Neuronal stem cell (in vitro differentiated cells): ENCODE results near the gene NKX2-2.

Experiments
- DNase-seq: peaks from one replicate; pipeline ENCODE4 v3.0.0-alpha.2; 2013; ENCODE audit warnings: low spot score
- H2AFZ ChIP-seq: one replicate; pipeline ENCODE4 v1.6.1; 2013; ENCODE audit warnings: mild to moderate bottlenecking, low read length, inconsistent platforms
- H2AK5ac ChIP-seq: 2 replicates; pipeline ENCODE4 v1.6.1; 2013; ENCODE audit warnings: low read depth, mild to moderate bottlenecking, inconsistent platforms, low read length, moderate library complexity, mixed read lengths
- H2BK120ac ChIP-seq: 2 replicates; pipeline ENCODE4 v1.6.1; 2013; ENCODE audit warnings: low read depth, mild to moderate bottlenecking, inconsistent platforms, low read length, moderate library complexity, mixed read lengths
- H2BK12ac ChIP-seq: one replicate; pipeline ENCODE4 v1.6.1; 2013; ENCODE audit warnings: low read length, inconsistent platforms
- H2BK15ac ChIP-seq: 2 replicates; pipeline ENCODE4 v1.6.1; 2013; ENCODE audit warnings: mild to moderate bottlenecking, low read length, inconsistent platforms, mixed read lengths
- H2BK5ac ChIP-seq: one replicate; pipeline ENCODE4 v1.6.1; 2013; ENCODE audit warnings: inconsistent platforms, mild to moderate bottlenecking, low read length, moderate library complexity
- H3K14ac ChIP-seq: one replicate; pipeline ENCODE4 v1.6.1; 2013; ENCODE audit warnings: low read length, inconsistent platforms
- H3K18ac ChIP-seq: 2 replicates; pipeline ENCODE4 v1.6.1; 2013; ENCODE audit warnings: low read length, inconsistent platforms
- H3K23ac ChIP-seq: 2 replicates; pipeline ENCODE4 v1.6.1; 2013; ENCODE audit warnings: low read depth, mild to moderate bottlenecking, mixed read lengths, low read length, inconsistent platforms; ENCODE audit not compliant: poor library complexity
- H3K27ac ChIP-seq: replicated peaks from 3 replicates; pipeline ENCODE4 v1.5.1; 2013; ENCODE audit warnings: low read length, inconsistent platforms
- H3K27me3 ChIP-seq, 3 experiments: 2 replicates each; pipeline ENCODE4 v1.6.1; 2013; ENCODE audit warnings: low read length in 3 of 3, mild to moderate bottlenecking in 2 of 3, inconsistent platforms in 1 of 3, low read depth in 1 of 3, mixed read lengths in 1 of 3, moderate library complexity in 1 of 3; ENCODE audit not compliant: control insufficient read depth in 3 of 3, insufficient read depth in 3 of 3
- H3K36me3 ChIP-seq, 2 donors: replicated peaks in 1 of 2; 2 replicates each; pipeline ENCODE4 v1.6.1; 2013; ENCODE audit warnings: low read length in 2 of 2; ENCODE audit not compliant: control insufficient read depth in 2 of 2, insufficient read depth in 2 of 2
- H3K4ac ChIP-seq: 2 replicates; pipeline ENCODE4 v1.6.1; 2013; ENCODE audit warnings: inconsistent platforms, mild to moderate bottlenecking, low read length, moderate library complexity
- H3K4me1 ChIP-seq, 2 donors: 1 replicate in 1 of 2; 2 replicates in 1 of 2; pipeline ENCODE4 v1.6.1; 2013; ENCODE audit warnings: low read length in 2 of 2, low read depth in 1 of 2; ENCODE audit not compliant: control insufficient read depth in 2 of 2, insufficient read depth in 1 of 2
- H3K4me2 ChIP-seq: one replicate; pipeline ENCODE4 v1.6.1; 2013; ENCODE audit warnings: mild to moderate bottlenecking, low read length, inconsistent platforms; ENCODE audit not compliant: insufficient read depth, poor library complexity, severe bottlenecking
- H3K4me3 ChIP-seq, 2 donors: 2 replicates each; pipeline ENCODE4 v1.5.1; 2013; ENCODE audit warnings: low read length in 2 of 2, mild to moderate bottlenecking in 2 of 2, inconsistent platforms in 1 of 2, moderate library complexity in 1 of 2
- H3K79me1 ChIP-seq: one replicate; pipeline ENCODE4 v1.6.1; 2013; ENCODE audit warnings: low read depth, mild to moderate bottlenecking, inconsistent platforms, low read length, moderate library complexity
- H3K9ac ChIP-seq: one replicate; pipeline ENCODE4 v1.6.1; 2013; ENCODE audit warnings: mild to moderate bottlenecking, low read depth, low read length, inconsistent platforms; ENCODE audit not compliant: poor library complexity
- H3K9me3 ChIP-seq, 2 donors: replicated peaks in 1 of 2; 2 replicates each; pipeline versions ENCODE3 to v1.6.1; 2013; ENCODE audit warnings: low read length in 2 of 2, mild to moderate bottlenecking in 2 of 2, inconsistent platforms in 1 of 2, low read depth in 1 of 2, mixed read lengths in 1 of 2, moderate library complexity in 1 of 2; ENCODE audit not compliant: control insufficient read depth in 2 of 2, insufficient read depth in 1 of 2
- H4K8ac ChIP-seq: one replicate; pipeline ENCODE4 v1.6.1; 2013; ENCODE audit warnings: low read depth, mild to moderate bottlenecking, inconsistent platforms, low read length, moderate library complexity
- H4K91ac ChIP-seq: one replicate; pipeline ENCODE4 v1.6.1; 2013; ENCODE audit warnings: low read length, low read depth, mild to moderate bottlenecking, inconsistent platforms; ENCODE audit not compliant: poor library complexity
- WGBS, 2 donors: extraction: QIAGEN DNeasy Blood & Tissue Kit; methylation state at CpG; one replicate each; pipeline ENCODE4 v1.1.7; 2013; ENCODE audit warnings: missing lambda C conversion rate in 2 of 2, mixed read lengths in 1 of 2; ENCODE audit not compliant: insufficient read length in 2 of 2, insufficient replicate concordance in 1 of 2; ENCODE audit errors: extremely low coverage in 2 of 2; 5-methylcytosine and 5-hydroxymethylcytosine counted together

Gene NKX2-2

DNA sequence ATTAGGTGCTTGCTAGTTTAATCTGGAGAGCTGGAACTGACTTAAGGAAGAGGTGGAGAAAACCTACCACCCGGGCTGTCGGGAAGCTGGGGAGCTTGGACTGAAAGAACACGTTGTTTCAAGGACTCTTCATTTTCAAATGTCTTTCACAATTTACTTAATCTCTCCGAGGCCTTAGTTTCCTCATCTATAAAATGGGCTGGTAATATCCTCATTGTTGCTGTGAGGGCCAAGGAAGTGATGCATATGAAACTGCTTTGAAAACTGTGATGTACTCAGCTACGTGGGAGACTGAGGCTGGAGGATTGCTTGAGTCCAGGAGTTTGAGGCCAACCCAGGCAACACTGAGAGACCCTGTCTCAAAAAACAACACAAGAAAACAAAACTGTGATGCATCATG, 36.7 kb upstream of the NKX2-2 start:
- no peak overlapping the region for H4K8ac ChIP-seq
- no peak overlapping the region for H2AK5ac ChIP-seq
- H3K4me2 ChIP-seq, result no peak overlapping the region
- no peak overlapping the region for H2BK15ac ChIP-seq
- no peak for DNase-seq
- peaks cover 0 to 2% (median 0%) of the 10 kb centered on the region in 3 experiments for H3K27me3 ChIP-seq
- no peak overlapping the region for H4K91ac ChIP-seq
- no peaks in the 10 kb centered on the region for H3K4me1 ChIP-seq
- no peak overlapping the region for H3K4me3 ChIP-seq
- H2BK120ac ChIP-seq, result no peak overlapping the region
- H3K79me1 ChIP-seq, result no peaks in the 10 kb centered on the region
- H2BK12ac ChIP-seq, result no peak overlapping the region
- H3K36me3 ChIP-seq, result no peaks in the 10 kb centered on the region
- no peak overlapping the region for H3K27ac ChIP-seq
- no peak overlapping the region for H3K18ac ChIP-seq
- H3K23ac ChIP-seq, result no peak overlapping the region
- H3K9ac ChIP-seq, result no peak overlapping the region
- H2AFZ ChIP-seq, result no peak overlapping the region
- H3K14ac ChIP-seq, result no peak overlapping the region
- H3K9me3 ChIP-seq, result no peaks in the 10 kb centered on the region
- WGBS, 2 donors, result no CpG with 5 or more reads among the region's 5 CpGs
- no peak overlapping the region for H3K4ac ChIP-seq
- no peak overlapping the region for H2BK5ac ChIP-seq

DNA sequence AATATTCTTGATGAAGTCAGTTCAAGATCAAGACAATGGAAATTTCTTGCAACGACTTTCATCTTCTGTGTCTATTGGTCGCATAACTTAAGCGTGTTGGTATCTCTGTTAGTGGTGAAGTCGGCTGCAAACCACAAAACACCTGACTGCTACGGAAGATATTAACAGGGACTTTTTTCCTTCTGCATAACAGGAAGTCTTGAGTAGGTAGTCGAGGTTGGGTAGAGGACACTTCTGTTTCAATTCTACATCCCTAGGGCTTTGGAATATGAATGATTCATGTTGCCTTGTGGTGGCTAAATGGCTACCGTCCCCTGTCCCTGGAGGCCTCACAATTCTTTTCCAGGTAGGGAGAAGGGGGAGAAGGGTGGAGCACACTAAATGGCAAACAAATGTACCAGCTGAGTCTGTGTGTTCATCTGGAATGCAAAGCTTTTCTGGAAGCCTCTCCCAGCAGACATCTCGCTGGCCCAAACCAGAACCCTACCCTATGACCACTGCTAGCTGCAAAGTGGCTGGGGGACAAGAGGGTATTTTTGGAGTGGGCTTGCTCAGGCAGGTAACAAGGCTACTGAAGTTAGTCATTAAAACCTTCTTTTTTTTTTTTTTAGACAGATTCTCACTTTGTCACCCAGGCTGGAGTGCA, 34.6 kb upstream of the NKX2-2 start:
- no peak overlapping the region for H3K18ac ChIP-seq
- H2AK5ac ChIP-seq, result no peak overlapping the region
- no peak overlapping the region for H2BK5ac ChIP-seq
- WGBS, 2 donors, result no CpG with 5 or more reads among the region's 8 CpGs
- no peaks in the 10 kb centered on the region for H3K4me1 ChIP-seq
- H3K27me3 ChIP-seq, result peaks cover 0 to 2% (median 0%) of the 10 kb centered on the region in 3 experiments
- no peak overlapping the region for H3K27ac ChIP-seq
- H2BK15ac ChIP-seq, result no peak overlapping the region
- no peak overlapping the region for H3K4me3 ChIP-seq
- no peaks in the 10 kb centered on the region for H3K9me3 ChIP-seq
- no peak overlapping the region for H3K4me2 ChIP-seq
- no peak overlapping the region for H3K4ac ChIP-seq
- H3K14ac ChIP-seq, result no peak overlapping the region
- no peak overlapping the region for H3K9ac ChIP-seq
- no peak overlapping the region for H3K23ac ChIP-seq
- H2BK12ac ChIP-seq, result no peak overlapping the region
- no peak overlapping the region for H2AFZ ChIP-seq
- H4K91ac ChIP-seq, result no peak overlapping the region
- H4K8ac ChIP-seq, result no peak overlapping the region
- no peak overlapping the region for H2BK120ac ChIP-seq
- H3K79me1 ChIP-seq, result no peaks in the 10 kb centered on the region
- no peak for DNase-seq
- no peaks in the 10 kb centered on the region for H3K36me3 ChIP-seq

DNA sequence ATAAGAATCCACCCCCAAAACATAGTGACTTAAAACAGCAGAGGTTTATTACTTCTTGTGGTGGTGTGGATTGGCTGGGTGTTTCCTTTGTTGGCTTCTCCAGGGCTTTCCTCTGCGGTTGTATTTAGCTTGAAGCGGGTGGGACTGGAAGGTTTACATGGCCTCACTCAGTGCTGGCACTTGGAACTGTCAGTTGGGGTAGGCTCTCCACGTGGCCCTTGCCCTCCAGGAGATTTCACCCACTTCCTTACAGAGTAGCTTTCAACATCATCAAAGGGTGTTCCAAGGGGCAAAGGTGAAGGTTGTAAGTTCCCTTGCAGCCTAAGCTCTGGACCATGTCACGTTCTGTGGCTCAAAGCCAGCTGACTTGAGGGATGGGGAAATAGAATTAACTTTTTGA, 32.5 kb upstream of the NKX2-2 start:
- WGBS, 2 donors, result no CpG with 5 or more reads among the region's 4 CpGs

DNA sequence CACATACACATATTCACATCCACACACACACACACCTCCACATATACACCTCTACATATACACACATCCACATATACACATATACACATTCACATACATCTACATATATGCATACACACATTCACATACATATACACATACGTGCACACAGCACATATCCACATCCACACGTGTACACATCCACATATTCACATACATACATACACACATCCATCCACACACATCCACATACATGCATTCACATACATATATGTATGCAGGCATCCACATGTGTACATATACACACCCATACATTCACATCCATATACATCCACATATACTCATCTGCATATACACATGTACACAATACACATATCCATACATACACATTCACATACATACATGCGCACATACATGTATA, 25.6 kb upstream of the NKX2-2 start:
- H3K9me3 ChIP-seq, result no peaks in the 10 kb centered on the region
- H2BK15ac ChIP-seq, result no peak overlapping the region
- no peak overlapping the region for H3K4ac ChIP-seq
- no peaks in the 10 kb centered on the region for H3K36me3 ChIP-seq
- H2AFZ ChIP-seq, result no peak overlapping the region
- H3K9ac ChIP-seq, result no peak overlapping the region
- no peaks in the 10 kb centered on the region for H3K4me1 ChIP-seq
- no peaks in the 10 kb centered on the region for H3K79me1 ChIP-seq
- no peak overlapping the region for H3K4me3 ChIP-seq
- no peak overlapping the region for H4K8ac ChIP-seq
- no peak overlapping the region for H2AK5ac ChIP-seq
- H2BK120ac ChIP-seq, result no peak overlapping the region
- no peak overlapping the region for H4K91ac ChIP-seq
- H2BK5ac ChIP-seq, result no peak overlapping the region
- peaks cover 0 to 9% (median 0%) of the 10 kb centered on the region in 3 experiments for H3K27me3 ChIP-seq
- no peak overlapping the region for H2BK12ac ChIP-seq
- H3K18ac ChIP-seq, result no peak overlapping the region
- WGBS, 2 donors, result 100% methylated on average over 1 of the region's 3 CpGs; no CpG with 5 or more reads in 1 of the 2 donors
- H3K4me2 ChIP-seq, result no peak overlapping the region
- H3K23ac ChIP-seq, result no peak overlapping the region
- no peak overlapping the region for H3K27ac ChIP-seq
- no peak overlapping the region for H3K14ac ChIP-seq
- no peak for DNase-seq

More for the DNA sequence above, 32.5 kb upstream of the NKX2-2 start:
- Histone ChIP-seq H3K79me1 (no peaks in the 10 kb centered on the region), H4K91ac (no peak overlapping the region), H2AK5ac (no peak overlapping the region), H3K9ac (no peak overlapping the region), H3K27me3 (peaks cover 0 to 2% (median 0%) of the 10 kb centered on the region in 3 experiments), H2BK120ac (no peak overlapping the region), H2BK5ac (no peak overlapping the region), H3K18ac (no peak overlapping the region), H2BK12ac (no peak overlapping the region), H3K4me2 (no peak overlapping the region), H4K8ac (no peak overlapping the region), H3K23ac (no peak overlapping the region), H3K14ac (no peak overlapping the region), H3K4me1 (no peaks in the 10 kb centered on the region), H3K4me3 (no peak overlapping the region), H2AFZ (no peak overlapping the region), H2BK15ac (no peak overlapping the region), H3K27ac (no peak overlapping the region), H3K36me3 (no peaks in the 10 kb centered on the region), H3K4ac (no peak overlapping the region), H3K9me3 (no peaks in the 10 kb centered on the region)
- DNase-seq, result no peak
